HG02588 (cell line): ENCODE data around the gene DTNB.

Source experiments
- ATAC-seq: cut with Tn5 transposase; IDR thresholded peaks from one replicate; pipeline ENCODE4 v1.9.1; 2021; ENCODE audit warnings: mild to moderate bottlenecking, moderate library complexity; ENCODE audit not compliant: unreplicated experiment

The DTNB gene

GRCh38 chr2:25512707-25513106 is 160.7 kb downstream of the DTNB start:
- no peak for ATAC-seq

DNA sequence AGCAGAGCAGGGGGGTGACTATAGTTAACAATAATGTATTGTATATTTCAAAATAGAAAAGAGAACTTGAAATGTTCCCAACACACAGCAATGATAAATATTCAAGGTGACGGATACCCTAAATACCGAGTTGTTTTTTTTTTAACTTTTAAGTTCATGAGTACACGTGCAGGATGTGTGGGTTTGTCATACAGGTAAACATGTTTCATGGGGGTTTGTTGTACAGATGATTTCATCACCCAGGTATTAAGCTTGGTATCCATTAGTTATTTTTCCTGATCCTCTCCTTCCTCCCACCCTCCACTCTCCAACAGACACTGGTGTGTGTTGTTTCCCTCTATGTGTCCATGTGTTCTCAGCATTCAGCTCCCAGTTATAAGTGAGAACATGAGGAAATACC is 167.2 kb downstream of the DTNB start:
- no peak for ATAC-seq

- no peak for ATAC-seq
These were observed 167.8 kb downstream of the DTNB start for GRCh38 chr2:25505622-25506021.

DNA sequence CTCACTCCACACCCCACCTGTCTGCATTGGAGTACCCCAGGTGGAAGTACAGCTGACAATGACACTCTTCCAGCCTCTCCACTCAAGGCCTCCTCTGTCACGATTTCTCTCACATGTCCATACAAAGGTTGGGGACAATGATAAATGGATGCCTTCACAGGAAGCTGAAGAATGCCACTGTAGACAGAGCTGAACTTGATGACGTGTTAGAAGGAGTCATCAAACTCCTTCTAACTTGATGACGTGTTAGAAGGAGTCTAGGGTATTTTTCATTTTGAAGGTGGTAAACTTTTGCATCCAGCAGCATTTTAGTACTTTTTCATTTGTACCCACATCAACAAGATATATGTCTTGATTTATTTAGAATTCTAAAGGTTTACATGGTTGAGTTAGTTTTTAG is 168.2 kb downstream of the DTNB start:
- no peak for ATAC-seq

- no peak for ATAC-seq
These were observed 169.1 kb downstream of the DTNB start for GRCh38 chr2:25504266-25504665.

DNA sequence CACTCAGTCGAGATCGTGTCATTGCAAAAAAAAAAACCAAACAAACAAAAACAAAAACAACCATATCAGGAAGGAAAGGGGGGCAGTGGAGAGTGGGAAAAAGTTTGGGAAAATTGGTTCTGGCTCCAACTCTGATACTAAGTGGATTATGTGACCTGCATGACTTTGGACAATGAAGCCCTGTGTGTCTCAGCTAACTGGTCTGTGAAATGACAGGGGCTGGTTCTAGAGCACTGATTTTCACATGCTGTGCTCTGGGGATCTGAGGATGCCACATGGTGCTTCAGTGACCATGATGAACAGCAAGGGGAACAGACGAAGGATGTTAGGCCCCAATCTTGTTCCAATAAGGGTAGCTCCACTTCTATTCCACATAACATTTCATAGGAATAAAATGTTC is 174.2 kb downstream of the DTNB start:
- ATAC-seq, result no peak

- no peak for ATAC-seq
These were observed 175.4 kb downstream of the DTNB start for GRCh38 chr2:25497918-25498407.

GRCh38 chr2:25497229-25497917 is 176.0 kb downstream of the DTNB start:
- ATAC-seq, result no peak

DNA sequence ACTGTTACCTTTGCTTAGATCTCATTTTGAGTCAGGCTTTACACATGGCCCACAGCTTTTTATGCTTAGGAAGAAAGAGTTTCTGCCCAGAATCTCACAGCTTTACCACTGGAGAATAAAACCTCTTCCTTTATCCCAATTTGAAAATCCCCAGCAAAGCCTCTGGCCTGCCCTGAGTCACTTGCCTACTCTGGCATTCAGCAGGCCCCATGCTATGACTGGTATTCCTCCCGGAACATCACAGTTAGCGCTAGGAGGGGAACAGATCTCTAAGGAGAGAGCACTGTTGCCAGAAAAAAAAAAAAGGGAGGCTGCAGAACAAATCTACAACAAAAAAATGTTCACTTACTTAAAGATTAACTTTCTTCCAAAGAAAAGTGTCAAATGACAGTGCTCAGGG is 178.8 kb downstream of the DTNB start:
- ATAC-seq, result no peak

- ATAC-seq, result no peak
These were observed 180.2 kb downstream of the DTNB start for GRCh38 chr2:25493207-25493606.

GRCh38 chr2:25492726-25493125 is 180.7 kb downstream of the DTNB start:
- ATAC-seq, result no peak

DNA sequence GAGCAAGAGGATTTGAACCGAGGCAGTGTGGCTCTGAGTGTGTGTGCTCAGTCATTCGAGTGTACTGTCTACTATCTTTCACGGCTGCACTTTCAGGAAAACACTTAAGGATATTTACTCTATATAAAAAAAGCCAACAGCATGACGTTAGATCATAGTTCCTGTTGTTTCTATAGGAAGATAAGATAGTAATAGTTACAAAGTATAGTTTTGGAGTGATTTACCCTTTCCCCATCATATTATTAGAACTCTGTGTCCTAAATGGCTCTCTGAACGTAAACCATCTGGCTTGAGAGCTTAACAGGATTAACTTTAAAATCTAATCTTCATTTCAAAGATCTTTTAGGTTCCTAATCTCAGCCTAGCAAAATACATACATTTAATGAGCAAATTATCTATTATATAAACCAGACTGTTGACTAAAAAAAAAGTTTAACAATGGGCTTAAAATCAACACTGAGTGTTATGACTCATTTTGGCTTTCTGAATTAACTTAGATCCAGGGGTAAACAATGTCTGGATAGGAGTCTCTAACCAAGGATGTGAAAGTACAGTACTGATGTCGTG is 181.3 kb downstream of the DTNB start:
- ATAC-seq, result no peak

GRCh38 chr2:25491003-25491696 is 182.2 kb downstream of the DTNB start:
- no peak for ATAC-seq

- ATAC-seq, result no peak
These were observed 183.2 kb downstream of the DTNB start for GRCh38 chr2:25490217-25490616.

DNA sequence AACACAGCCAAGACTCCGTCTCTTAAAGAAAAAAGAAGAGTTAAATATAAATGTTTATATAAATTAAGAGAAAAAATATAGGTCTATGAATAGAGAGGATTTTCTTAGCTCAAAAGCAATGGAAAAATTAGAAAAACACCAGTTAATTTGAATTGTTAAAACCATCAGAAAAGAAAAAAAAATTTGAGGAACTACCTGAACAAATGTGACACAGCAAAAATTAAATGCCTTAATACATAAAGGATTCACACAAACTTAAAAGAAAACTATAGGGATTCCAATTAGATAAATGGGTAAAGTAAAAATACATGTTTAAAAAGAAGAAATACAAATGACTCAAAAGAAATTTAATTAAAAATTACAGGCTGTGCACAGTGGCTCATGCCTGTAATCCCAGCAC is 183.7 kb downstream of the DTNB start:
- ATAC-seq, result no peak

- peak; percentile 76 for ATAC-seq
These were observed 189.6 kb downstream of the DTNB start for GRCh38 chr2:25483607-25484266.

DNA sequence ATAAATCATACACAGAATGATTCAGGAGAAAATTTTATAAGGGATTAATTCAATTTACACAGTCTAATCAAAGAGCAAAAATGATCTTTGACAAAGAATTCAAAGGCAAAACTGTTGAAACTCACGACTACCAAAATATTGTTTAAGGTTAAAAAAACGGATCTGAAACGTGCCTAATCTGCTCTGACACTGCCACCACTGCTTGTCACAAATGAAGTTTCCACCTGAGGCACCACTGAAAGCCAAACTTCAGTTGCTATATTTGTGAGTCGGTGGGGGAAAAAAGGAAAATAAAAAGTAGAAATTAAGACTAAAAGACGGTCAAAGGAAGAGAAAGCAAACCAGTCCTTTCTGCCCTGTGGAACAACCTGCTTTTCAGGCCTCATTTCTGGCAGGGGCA is 191.0 kb downstream of the DTNB start:
- ATAC-seq, result no peak

DNA sequence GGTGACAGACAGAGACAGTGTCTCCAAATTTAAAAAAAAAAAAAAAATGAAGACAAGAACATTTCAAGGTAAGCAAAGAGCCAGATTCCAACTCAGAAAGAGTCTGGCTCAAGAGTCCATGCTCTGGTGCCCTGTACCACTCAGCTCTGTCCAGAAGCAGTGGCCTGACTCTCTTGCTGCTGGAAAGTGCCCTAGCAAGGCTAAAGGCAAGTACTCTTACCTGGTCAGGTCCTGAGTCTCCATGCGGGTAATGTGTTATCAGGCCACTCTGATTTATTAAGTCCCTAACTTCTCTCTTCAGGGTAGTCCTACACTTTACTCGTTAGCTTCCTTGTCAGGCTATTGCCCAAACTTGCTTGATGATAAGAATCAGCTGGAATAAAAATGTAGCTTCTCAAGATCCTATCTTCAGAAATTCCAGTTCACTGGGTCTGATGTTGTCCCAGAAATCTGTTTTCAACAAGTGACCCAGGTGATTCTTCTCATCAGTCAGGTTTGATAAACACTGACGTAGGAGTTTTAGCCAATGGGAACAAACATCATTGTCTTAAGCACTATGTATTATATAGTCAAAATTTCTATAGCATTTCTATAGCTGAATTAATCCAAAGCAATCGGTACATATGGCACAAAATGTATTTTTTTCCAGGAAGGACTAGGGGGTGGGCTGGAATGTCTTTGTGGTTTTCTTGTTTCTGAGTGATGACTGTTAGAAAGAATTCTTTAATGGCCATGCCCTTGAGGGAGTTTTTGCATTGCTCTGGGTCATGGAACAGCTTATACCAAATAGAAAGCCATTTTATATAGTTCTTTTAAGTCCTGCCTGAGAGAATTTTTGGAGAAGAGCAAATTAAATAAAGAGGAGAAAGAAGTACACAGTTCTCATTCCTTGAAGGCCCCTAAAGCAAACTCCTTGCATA is 191.7 kb downstream of the DTNB start:
- ATAC-seq, result no peak

- no peak for ATAC-seq
These were observed 192.8 kb downstream of the DTNB start for GRCh38 chr2:25480561-25480960.

DNA sequence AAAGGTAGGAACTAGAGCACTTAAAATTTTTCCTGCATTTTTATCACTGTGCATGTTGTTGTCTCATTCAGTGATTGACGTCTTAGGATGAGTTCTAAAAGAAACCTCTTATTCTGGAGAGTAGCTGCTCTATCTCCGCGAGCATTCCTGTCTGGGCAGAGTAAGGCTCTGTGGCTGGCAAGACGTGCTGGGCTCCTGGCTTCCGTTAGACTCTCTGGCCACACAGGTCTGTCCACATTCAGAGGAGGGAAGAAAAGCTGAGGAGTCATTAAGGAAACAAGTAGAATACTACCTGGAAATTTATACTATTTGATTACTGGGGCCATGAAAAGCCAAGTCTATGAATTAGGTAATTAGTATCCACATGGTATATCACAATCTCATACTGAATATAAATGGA is 193.6 kb downstream of the DTNB start:
- no peak for ATAC-seq

DNA sequence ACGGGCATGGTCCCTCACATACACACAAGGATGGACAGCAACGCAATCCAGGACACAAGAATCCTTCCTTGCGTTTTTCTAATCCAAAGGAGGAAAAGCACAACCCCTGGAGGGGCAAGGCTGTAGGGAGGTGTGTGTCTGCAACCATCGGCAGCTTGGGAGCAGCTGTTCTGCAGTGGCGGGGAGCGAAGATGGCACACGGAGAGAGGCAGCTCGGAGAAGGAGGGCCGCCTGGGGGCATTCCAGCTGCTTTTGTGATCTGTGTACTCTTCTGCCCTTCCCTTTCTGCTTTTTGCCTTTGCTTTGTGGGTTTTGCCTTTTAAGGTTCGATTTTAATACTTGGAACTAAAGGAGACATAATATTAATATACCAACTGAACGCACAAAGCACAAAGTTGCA is 194.6 kb downstream of the DTNB start:
- ATAC-seq, result no peak
